Astrocyte of the spinal cord (primary cell): ENCODE measurements around the gene TRMT61A.

ENCODE experiments used
- DNase-seq: peaks from one replicate; pipeline ENCODE4 v3.0.0; 2011; ENCODE audit warnings: low read depth, low spot score
- H3K4me3 ChIP-seq: 2 replicates; pipeline ENCODE4 v1.5.1; 2011; ENCODE audit warnings: low read depth, mild to moderate bottlenecking, low read length, moderate library complexity
- in situ Hi-C: cut with HindIII; loops from 2 replicates; pipeline ENCODE4 v1.10.0; 2017; ENCODE audit warnings: low sequenced_read_pairs
- TF ChIP-seq, protein P1 (sequence below): IDR thresholded peaks from 2 replicates; pipeline ENCODE4 v1.5.1; 2012; ENCODE audit warnings: low read depth, mild to moderate bottlenecking, low read length, inconsistent platforms

Gene TRMT61A

DNA sequence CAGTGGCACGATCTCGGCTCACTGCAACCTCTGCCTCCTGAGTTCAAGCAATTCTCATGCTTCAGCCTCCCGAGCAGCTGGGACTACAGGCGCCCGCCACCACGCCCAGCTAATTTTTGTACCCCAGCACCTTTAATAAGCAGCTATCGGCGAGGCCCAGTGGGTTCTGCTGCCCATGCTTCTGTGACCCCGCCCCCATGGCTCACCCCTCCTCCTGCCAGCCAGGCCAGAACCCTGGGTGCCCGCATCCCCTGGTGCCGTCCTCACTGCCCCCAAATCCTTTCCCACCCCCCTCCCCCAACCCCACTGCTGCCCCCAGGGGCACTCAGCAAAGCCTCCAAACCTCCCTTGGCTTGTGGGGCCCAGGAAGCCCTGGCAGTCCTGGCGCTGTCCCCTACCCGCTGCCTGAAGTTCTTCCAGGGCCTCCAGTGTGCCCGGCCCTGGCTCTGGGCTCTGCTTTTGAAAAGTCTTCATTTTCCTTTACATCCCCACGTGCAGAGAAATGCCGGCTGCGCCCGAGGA is 19.0 kb downstream of the TRMT61A start:
- in situ Hi-C loops, result no loop called here
- no peak overlapping the region for H3K4me3 ChIP-seq
- DNase-seq, result no peak
- TF ChIP-seq, protein P1, sequence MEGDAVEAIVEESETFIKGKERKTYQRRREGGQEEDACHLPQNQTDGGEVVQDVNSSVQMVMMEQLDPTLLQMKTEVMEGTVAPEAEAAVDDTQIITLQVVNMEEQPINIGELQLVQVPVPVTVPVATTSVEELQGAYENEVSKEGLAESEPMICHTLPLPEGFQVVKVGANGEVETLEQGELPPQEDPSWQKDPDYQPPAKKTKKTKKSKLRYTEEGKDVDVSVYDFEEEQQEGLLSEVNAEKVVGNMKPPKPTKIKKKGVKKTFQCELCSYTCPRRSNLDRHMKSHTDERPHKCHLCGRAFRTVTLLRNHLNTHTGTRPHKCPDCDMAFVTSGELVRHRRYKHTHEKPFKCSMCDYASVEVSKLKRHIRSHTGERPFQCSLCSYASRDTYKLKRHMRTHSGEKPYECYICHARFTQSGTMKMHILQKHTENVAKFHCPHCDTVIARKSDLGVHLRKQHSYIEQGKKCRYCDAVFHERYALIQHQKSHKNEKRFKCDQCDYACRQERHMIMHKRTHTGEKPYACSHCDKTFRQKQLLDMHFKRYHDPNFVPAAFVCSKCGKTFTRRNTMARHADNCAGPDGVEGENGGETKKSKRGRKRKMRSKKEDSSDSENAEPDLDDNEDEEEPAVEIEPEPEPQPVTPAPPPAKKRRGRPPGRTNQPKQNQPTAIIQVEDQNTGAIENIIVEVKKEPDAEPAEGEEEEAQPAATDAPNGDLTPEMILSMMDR, result no peak

DNA sequence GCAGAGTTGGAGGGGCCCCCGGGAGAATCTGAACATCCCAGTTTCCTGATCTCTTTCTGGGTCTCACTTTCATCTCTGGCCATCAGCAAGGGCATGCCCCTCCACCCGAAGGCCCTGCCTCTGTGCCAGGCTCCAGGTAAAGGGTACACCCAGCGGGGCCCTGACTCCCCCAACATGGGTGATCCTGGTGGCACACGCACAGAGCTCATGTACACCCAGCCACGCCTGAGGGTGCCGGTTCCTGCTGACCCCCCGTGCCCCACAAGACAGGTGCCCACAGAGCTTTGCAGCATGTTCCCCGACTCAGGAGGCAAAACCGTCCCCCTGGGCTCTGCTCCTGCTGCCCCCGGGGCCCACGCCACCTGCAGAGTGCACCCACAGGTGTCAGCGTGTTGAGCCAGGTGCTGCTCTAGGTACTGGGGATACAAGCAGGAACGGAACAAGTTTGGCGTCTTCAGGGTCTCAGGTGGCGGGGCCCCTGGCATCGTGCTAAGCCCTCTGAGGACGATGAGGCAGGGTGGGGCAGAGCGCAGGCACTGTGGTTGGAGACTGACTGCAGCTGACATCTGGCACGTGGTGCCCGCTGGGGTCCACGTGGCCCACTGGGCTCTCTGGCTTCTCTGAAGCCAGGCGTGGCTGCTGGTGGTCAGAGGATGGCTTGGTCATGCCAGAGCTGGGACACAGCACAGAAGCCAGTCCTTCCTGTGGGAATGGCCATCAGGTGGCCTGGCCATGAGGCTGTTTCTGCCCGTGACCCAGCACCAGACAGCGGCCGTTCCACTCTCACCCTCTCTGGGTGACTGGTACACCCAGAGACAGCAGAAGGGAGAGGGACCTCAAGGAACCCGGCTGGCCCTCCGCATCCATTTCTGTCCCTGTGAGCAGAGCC is 19.7 kb downstream of the TRMT61A start:
- in situ Hi-C loops, result no loop called here
- no peak overlapping the region for H3K4me3 ChIP-seq
- no peak for DNase-seq
- TF ChIP-seq, protein P1, result no peak

DNA sequence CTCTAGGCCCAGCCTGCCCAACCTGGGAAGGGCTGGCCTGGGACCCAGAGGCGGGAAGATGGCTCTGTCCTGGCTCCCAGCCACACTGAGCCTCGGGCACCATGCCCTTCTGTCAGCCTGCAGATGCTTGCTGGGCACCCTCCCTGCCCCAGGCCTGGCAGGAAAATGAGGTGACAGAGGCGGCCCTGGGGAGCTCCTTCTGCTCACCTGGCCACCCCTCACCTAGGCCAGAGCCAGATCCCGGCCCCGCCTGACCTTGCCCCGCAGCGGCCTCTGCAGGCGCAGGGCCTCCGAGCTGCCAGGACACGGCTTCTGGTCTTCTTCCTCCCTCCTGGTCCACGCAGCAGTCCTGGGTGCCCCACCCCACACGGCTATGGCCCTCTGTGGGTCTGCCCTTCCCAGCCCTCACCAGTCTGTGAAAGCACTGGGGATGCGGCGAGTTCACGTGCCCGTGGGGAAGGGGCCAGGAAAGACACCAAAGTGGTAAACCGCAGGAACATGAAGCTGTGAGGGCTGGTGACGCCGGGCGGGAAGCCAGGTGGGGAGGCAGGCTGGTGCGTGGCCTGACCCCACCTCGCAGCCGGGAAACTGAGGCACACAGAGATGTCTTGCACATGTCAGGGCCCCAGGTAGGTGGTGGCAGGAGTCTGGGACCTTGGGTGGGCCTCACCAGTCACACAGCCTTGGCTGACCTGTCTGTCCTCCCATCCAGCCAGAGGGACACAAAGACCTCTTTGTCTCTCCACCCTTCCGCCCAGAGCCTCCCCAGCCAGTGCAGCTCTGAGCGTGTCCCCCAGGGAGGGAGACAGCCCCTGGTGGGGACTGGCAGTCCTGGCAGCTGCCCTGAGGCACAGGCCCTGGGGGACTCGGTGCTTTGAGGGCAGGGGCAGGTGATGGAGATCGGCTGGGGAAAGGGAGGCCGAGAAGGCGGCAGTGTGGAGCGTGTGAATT is 20.6 kb downstream of the TRMT61A start:
- no peak for DNase-seq
- in situ Hi-C loops, result no loop called here
- TF ChIP-seq, protein P1, result no peak
- no peak overlapping the region for H3K4me3 ChIP-seq

DNA sequence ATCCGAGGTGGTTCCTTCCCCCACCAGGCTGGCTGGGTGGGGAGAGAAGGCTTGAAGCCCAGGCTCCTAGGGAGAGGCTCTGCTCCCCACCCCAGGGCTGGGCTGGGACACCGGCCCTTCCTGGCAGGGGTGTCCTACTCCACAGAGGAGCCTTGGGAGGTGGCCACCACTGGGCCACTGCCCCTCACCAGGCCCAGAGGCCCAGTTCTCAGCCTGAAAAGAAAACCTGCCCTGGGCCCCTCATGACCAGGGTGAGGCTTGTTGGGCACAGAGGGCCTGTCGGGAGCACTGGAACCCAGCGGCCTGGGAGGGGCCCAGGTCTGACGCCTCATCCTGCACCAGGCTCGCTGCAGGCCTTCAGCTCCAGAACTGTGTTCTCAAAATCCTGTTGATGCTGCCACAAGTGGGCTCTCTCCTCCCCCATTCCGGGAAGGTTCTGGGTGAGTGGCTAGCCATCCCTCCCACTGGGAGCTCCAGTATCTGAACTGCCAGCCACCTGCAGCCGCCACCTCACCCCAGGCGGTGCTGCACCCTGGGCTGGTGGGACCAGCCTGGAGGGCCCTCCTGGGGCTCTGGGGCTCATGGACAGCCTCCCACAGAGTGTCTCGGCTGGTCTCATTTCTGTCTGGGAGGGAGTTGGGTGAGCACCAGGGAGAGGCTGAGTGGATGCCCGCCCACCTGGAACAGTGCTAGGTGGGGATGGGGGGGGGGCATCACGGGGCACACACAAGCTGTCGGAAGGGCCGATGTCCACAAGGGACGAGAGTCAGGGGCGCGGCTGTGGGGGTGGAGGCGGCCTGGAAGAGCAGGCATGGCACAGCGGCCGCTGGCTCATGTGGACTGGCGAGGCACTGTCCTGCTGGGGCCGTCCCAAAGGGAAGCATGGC is 21.7 kb downstream of the TRMT61A start:
- in situ Hi-C loops, result no loop called here
- DNase-seq, result no peak
- no peak overlapping the region for H3K4me3 ChIP-seq
- TF ChIP-seq, protein P1, result no peak

DNA sequence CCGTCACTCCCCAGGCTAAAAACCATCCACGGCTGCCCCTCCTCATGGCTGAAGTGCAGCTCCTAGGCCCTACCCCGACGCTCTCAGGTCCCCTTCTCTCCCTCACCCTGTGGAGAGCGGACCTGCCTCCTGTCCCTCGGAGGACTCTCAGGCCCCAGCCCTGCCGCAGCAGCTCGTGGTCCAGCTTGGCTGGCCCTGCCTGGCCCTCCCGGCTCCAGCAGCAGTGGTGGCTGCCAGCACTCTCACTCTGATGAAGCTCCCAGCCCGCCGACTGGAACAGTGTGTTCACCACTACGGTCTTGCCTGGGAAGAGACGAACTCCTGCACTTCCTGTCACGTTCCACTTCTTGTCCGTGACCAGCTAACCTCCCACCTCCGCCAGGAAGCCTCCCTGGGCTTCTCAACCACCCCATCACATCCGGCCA is 22.4 kb downstream of the TRMT61A start:
- in situ Hi-C loops, result no loop called here
- no peak for DNase-seq
- H3K4me3 ChIP-seq, result no peak overlapping the region
- TF ChIP-seq, protein P1, result no peak
